Fibroblast of the aortic adventitia (primary cell): ENCODE measurements around the gene TRAK2. TPM values are rescaled to one million over a fixed set of nuclear protein-coding genes. Genes with fewer than 3 reads are reported as not detected.
A peak's percentile ranks its signal among the peaks of the same experiment; 100 is the strongest.
"Not testable (repeated sequence)": the region's sequence is repeated elsewhere in the genome, so short reads cannot be mapped to it uniquely, and the experiment has no call there.

Experiments
- DNase-seq: peaks from one replicate; pipeline ENCODE4 v3.0.0-alpha.2; 2010; ENCODE audit warnings: low read depth
- H3K4me3 ChIP-seq: 2 replicates; pipeline ENCODE4 v1.5.1; 2011; ENCODE audit warnings: low read depth, mild to moderate bottlenecking, control low read depth, low read length, moderate library complexity
- total RNA-seq: library from RNA; depleted of rRNA; stranded (reverse); fragments of >200 nt; gene quantifications from 2 replicates; pipeline ENCODE4 v1.2.3, GENCODE V29; 2012; ENCODE audit warnings: low replicate concordance
- TF ChIP-seq, protein P1 (sequence below): IDR thresholded peaks from 2 replicates; pipeline ENCODE4 v1.5.1; 2011; ENCODE audit warnings: mild to moderate bottlenecking, low read length, control low read depth, inconsistent platforms; ENCODE audit not compliant: insufficient read depth

Gene TRAK2
- total RNA-seq, 1 donor = 74.7 TPM

DNA sequence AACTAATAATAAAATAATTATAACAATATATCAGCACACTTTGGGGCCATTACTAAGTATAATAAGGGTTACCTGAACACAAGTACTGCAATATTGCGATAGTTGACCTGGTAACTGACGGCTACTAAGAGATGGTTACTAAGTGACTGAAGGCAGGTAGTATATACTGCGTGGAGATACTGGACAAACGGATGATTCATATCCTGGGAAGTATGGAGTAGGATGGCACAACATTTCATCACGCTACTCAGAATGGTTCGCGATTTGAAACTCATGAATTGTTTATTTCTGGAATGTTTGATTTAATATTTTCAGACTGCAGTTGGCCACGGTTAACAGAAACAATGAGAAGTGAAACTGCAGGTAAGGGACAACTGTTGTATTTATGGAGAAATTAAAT is 54.7 kb downstream of the TRAK2 start:
- H3K4me3 ChIP-seq = no peak overlapping the region
- TF ChIP-seq, protein P1, sequence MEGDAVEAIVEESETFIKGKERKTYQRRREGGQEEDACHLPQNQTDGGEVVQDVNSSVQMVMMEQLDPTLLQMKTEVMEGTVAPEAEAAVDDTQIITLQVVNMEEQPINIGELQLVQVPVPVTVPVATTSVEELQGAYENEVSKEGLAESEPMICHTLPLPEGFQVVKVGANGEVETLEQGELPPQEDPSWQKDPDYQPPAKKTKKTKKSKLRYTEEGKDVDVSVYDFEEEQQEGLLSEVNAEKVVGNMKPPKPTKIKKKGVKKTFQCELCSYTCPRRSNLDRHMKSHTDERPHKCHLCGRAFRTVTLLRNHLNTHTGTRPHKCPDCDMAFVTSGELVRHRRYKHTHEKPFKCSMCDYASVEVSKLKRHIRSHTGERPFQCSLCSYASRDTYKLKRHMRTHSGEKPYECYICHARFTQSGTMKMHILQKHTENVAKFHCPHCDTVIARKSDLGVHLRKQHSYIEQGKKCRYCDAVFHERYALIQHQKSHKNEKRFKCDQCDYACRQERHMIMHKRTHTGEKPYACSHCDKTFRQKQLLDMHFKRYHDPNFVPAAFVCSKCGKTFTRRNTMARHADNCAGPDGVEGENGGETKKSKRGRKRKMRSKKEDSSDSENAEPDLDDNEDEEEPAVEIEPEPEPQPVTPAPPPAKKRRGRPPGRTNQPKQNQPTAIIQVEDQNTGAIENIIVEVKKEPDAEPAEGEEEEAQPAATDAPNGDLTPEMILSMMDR = no peak
- no peak for DNase-seq

DNA sequence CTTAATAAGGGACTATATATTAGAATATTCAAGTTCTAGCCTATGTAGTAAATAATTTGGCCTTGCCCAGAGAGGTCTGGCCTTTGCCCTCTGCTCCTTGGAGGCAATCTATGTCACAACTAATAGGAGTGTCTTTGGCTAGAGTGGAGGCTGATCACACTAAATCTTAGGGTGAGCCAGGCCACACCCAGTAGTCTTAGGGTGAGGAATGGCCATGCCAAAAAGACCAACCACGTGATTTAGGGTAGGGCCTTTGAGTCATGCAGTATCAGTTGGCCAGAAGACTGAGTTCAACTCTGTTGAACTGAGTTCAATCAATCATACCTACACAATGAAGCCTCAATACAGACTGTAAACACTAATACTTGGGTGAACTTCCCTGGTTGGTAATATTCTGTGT is 68.1 kb downstream of the TRAK2 start:
- TF ChIP-seq, protein P1 = no peak
- peak; percentile 36 for DNase-seq
- H3K4me3 ChIP-seq = no peak overlapping the region

DNA sequence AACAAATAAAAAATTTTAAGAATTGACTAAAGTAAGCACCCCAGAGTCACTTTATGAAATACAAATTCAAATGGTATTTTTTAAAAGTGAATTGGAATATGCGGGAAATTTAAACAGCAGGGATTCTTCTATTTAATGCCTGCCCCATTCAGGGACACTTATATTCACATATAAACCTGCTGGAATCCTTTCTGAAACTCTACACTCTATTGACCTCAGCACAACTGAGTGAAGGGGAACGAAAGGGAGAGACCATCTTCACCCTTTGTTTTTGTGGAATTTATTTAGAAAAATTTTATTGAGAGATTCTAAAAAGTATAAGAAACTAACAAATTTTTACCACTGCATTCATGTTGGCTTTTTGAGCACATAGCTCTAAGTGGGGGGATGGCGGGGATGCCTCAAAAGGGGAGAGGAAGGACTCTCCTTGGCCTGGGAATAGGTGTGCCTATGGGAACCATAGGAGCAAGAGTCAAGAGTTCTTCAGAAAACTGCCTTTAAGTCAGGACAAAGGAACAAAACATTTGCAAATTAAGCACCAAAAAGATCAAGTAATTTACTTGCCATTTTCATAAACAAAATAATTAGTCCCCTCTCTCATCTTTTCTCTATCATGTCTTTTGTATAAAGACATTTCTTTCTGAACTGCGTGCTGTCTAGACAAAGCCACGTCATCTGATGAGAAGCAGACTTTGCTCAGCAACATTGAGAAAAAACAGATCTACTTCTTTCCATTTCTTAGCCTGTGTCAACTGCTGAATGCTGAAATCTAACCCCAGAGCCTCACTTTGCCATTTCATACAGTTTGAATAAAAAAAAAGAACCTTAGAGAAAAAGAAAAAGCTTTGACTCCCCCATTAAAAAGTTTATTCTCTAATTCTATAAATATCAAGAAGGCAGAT is 72.5 kb downstream of the TRAK2 start:
- no peak overlapping the region for H3K4me3 ChIP-seq
- TF ChIP-seq, protein P1 = no peak
- peak; percentile 57 for DNase-seq

DNA sequence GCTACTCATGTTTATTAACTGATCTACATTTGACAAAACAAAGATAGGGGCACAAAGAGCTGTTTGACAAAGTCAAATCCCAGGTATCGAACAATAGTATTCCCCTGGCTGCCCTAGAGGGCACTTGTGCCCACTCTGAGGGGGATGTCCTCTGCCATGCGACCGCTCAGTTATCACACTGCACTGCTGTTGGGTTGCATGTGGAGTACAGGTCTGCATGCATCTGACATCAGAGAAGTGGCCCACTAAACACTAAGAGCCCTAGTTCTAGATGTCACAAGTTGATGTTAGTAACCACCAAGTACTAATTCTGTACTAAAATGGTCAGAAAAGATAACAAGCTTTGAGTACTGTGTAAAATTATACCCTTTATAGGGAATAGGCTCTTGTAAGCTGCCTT is 74.0 kb downstream of the TRAK2 start:
- TF ChIP-seq, protein P1 = no peak

DNA sequence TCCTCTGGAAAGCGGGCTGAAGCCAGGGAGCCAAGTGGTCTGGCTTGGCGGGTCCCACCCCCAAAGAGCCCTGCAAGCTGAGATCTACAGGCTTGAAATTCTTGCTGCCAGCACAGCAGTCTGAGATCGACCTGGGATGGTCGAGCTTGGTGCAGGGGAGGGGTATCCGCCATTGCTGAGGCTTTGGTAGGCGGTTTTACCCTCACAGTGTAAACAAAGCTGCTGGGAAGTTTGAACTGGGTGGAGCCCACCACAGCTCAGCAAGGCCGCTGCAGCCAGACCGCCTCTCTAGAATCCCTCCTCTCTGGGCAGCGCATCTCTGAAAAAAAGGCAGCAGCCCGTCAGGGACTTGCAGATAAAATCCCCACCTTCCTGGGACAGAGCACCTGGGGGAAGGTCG is 81.5 kb downstream of the TRAK2 start:
- no peak overlapping the region for H3K4me3 ChIP-seq
- TF ChIP-seq, protein P1 = no peak
- DNase-seq = no peak

More for the DNA sequence above, 74.0 kb downstream of the TRAK2 start:
- H3K4me3 ChIP-seq = no peak overlapping the region
- DNase-seq = no peak

DNA sequence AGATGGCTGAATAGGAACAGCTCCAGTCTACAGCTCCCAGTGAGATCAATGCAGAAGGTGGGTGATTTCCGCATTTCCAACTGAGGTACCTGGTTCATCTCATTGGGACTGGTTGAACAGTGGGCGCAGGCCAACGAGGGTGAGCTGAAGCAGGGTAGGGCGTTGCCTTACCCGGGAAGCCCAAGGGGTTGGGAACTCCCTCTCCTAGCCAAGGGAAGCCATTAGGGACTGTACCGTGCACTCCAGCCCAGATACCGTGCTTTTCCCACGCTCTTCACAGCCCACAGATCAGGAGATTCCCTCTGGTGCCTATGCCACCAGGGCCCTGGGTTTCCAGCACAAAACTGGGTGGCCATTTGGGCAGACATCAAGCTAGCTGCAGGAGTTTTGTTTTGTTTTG is 81.9 kb downstream of the TRAK2 start:
- not testable (repeated sequence) for H3K4me3 ChIP-seq, DNase-seq

DNA sequence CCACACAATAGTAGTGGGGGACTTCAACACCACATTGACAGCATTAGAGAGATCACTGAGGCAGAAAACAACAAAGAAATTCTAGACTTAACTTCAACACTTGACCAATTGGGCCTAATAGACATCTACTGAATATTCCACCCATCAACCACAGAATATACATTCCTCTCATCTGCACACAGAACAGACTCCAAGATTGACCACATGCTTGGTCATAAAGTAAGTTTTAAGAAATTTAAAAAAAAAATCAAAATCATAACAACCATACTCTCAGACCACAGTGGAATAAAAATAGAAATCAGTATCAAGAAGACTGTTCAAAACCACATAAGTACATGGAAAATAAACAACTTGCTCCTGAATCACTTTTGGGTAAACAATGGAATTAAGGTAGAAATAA is 85.1 kb downstream of the TRAK2 start:
- no peak for DNase-seq
- no peak overlapping the region for H3K4me3 ChIP-seq
- TF ChIP-seq, protein P1 = no peak
